HG03196 (cell line): ENCODE results near the gene SCUBE2.
"Not testable (repeated sequence)": the region's sequence is repeated elsewhere in the genome, so short reads cannot be mapped to it uniquely, and the experiment has no call there.

ENCODE experiments used
- ATAC-seq: cut with Tn5 transposase; IDR thresholded peaks from one replicate; pipeline ENCODE4 v1.9.1; 2021; ENCODE audit not compliant: unreplicated experiment

The SCUBE2 gene

DNA sequence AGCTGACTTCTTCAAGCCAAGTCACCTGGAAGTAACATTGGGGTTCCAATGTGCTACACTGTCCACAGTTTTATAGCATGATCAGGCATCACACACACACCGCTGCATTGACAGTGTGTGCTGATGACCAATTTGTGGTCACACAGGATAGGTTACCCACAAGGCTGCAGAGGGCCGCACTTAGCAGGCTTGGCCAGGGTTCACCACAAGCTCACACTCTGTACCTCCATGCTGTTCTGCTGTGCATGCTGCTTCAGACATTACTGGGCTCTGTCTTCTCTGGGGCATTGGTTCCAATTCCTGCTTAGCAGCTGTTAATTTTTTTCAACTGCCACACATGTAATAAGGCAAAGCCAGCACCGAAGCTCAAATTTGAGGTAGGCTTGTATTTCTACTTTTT is 76.6 kb downstream of the SCUBE2 start:
- no peak for ATAC-seq

DNA sequence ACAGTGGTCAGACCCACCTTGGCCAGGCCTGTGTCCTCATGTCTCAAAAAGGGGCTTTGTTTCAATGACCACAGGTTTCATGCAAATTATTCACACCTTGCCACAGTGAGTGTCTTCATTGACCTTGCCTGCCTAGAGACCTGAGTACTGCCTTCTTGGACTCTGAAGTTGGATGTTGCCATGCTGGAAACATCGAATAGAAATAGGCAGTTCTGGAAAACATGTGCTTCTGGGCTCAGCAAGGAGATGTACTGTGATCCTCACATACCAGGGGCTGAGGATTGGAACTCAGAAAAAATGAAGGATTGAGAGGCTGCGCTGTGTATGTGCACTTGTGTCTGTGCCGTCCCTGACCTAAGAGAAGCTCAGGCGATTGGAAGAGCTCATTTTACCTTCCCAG is 78.0 kb downstream of the SCUBE2 start:
- ATAC-seq = no peak

DNA sequence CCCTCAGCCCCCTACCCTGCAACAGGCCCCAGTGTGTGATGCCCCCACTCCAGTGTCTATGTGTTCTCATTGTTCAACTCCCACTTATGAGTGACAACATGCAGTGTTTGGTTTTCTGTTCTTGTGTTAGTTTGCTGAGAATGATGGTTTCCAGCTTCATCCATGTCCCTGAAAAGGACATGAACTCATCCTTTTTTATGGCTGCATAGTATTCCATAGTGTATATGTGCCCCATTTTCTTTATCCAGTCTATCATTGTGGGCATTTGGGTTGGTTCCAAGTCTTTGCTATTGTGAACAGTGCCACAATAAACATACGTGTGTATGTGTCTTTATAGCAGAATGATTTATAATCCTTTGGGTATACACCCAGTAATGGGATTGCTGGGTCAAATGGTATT is 81.9 kb downstream of the SCUBE2 start:
- not testable (repeated sequence) for ATAC-seq

DNA sequence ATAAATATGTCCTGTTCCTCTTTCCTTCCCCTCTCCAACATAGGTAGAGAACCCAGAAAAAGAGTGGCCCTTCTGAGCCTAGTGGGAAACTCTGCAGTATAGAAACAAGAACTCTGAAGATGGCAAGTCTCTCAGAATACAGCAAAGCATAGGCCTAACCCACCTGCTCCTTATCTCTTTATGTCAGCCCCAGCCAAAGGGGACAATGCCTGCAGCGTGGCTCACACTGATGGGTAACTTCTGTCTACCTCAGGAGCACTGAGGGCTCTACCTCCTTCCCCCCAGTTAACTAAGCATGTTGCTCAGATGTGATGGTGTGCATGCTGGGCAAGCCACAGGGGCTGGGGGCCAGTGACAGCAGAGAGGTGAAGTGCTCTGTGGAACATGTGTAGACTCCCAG is 82.7 kb downstream of the SCUBE2 start:
- no peak for ATAC-seq

DNA sequence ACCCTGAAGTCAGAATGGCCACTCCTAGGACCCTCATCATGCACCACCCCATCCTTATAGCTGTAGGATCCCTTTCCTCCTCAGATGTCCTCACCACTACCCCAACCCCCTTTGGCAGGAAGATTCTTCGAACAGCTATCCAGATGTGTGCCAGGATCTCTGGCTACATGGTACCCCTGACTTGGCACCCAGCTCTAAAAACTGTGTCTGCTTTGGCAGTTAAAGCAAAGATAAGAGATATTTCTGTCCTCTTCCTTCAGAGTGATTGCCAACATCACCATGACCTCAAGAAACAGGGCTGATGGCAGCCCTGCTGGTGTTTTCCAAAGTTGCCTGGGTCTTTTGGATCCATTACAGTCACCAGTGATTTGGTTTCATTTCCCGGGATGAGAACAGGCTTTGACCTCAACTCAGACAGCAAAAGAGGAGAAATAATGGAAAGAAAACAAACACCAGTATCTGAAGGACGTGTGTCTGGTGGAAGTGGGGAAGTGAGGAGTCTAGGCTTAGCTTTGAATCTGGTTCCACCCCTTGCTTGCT is 83.3 kb downstream of the SCUBE2 start:
- ATAC-seq = no peak

DNA sequence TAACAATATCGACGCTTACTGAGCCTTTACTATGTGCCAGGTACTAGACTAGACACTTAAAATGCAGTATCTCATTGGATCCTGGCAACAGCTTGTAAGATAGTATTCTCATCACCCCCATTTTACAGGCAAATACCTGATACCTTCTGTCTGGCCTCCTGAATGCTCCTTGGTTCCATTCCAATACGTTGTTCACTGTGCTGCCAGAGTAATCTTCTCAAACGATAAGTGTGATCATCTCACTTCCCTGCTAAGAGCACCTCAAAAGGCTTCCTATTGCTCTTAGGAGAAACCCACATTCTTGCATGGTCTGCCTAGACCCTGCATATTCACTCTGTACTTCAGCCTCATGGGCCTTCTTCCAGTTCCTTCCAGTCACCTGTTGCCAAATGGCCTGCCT is 86.3 kb downstream of the SCUBE2 start:
- ATAC-seq = no peak

DNA sequence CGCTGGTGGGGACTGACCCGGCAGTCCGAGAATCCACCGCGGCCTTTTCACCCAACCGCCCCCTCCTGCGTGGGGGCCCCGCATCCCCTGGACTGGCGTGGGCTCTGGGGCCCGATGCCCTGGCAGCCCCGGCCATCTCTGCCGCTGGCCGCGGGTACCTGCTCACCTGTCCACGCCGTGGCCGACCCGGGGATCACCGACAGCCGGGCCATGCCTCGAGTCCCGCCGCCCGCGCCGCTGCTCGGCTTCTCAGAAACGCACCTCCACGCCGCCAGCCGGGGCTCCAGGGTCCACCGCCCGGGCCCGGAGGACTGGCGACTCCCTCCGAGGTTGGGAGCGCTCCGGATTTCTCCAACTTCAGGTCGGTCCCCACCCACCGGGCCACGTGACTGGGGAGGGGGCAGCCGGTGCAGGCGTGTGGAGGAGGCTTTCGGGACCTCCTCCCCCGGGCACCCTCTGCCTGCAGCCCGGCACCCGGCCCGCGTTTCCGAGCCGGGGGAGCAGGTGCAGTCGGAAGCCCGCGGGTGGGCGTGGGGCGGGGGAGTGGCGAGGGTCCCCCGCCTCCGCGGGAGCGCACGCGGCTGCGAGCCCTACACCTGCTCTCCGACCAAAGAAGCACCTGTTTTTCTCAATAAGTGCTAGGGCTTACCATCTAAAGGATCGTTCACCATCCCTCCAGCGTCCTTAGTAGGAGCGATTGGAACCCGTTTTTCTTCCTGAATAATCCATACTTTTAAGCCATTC is 87.0 kb downstream of the SCUBE2 start:
- no peak for ATAC-seq

DNA sequence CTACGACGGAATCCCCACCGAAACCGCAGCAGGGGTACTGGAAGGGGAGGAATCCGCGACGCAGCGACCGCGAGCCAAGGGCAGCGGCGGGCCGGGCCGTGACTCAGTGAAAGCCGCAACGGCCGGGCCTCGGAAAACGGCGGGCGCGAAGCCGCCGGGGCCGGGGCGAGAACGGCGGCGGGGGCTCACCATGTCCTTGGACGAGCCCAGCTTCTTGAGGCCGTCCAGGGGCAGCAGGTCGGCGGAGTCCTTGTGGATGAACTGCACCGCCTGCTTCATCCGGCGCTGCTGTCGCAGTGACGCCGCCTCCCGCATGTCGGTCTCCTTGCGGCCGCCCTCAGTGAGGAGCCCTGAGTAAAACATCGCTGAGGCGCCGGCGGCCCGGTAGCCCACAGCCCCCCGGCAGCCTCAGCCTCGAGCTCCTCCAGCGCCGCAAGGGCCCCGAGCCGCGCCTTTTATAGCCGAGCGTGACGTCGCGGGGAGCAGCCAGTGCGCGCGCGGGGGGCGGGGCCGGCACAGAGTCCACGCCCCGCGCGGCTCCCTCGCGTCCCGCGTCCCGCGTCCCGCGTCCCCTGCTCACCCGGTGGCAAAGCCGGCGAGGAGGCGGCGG is 87.7 kb downstream of the SCUBE2 start, which contains the start of gene NRIP3:
Gene NRIP3 (minus strand): TSS at position 429 of the 610 bp plus-strand sequence. CDS start 66 bp downstream, at position 363.
- ATAC-seq = no peak

DNA sequence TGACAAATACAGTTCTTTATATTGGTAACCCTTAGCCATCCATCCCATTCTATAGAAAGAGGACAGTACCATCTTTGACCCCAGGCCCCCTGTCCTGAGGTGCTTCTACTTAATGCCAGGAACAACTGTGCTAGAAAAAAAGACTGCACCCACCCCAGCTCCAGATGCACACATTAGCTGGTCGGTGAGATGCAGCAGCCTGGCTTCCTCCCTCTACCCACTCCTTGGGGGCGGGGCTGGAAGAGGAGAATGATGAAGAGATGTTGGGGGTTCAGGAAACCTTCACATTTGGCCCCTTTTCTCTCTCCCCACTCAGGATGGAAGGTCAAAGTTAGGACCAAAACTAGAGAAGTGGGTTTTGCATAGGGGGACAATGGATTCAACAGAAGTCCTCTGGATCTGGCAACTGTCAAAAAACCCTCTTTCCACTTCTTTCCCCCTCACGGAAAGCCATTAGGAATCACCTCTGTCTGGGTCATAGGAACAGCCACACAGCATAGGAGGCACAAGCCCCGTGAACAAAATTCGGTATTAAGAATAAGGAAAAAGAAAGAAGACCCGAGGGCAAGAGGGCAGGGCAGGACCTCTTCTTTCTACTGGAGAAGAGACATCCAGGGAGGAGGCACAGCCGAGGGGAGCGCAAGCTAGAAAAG is 88.4 kb downstream of the SCUBE2 start:
- ATAC-seq = no peak

DNA sequence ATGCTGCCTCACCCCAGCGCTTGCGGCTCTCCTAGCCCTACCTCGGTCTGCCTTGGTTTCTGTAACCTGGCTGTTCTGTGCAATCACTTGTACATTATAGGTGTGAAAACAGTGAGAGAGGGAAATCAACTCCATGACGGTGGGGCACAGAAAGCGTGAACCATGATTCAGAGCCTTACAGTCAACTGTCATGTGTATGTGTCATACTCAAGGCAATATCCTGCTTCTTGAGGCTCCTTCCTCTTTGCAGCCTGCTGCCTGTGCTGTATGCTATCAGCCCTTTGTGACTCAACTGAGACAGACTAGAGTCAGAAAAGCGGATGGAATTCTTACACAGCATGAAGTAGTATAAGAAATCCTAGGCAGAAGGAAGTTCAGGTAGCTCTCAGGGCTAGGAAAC is 89.7 kb downstream of the SCUBE2 start:
- ATAC-seq = no peak

DNA sequence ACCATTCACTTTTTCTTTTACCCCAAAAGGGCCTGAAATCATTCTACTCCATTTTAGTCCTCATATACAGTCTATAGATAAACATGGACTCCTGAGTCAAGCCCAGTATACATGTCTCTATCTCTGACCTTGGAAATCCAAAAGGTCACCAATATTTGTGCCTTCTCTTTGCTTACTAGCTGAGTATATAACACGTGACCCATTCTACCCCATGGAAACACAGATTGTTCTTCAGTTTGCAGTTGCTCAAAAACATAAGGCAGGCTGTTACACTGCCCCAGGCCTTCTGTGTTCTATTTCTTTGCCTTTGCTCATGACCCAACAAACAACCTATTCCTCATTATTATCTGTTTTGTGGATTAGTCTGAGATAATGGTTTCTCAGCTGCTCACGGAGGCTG is 93.4 kb downstream of the SCUBE2 start:
- no peak for ATAC-seq

DNA sequence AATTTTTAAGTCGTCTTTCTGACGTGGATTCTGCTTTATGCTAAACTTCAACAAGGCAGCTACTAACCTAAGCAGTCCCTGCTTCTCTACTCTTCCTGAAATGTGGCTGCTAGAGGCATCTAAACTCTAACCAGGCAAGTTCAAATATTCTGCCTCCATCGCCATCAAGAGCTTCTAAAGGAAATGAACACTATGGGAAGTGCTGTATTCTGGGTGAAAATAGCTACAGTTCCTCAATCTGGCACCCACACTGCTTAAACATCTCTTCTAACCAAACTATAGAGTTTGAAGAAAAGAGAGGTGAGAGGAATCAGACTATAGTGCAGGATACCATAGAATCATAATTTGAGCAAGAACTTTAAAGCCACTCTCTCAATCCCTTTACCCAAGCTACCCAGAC is 93.9 kb downstream of the SCUBE2 start:
- no peak for ATAC-seq

DNA sequence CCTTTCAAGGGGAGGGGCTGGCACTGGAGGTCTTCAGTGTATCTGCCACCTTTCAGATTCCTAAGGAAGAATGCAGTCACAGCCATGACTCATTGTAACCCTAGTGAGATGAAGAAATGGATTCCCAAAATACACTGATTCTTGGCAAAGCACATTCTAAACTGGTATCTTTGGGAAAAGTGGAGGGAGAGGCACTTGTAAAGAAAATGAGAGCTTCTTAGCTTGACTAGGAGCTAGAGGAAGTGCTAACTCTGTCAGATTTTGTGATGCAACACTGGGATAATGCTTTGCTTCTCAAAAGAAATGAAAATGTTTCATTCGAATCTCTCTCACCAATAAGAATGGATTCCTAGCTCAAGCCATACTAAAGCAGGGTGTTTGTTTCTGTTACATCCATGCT is 101.9 kb downstream of the SCUBE2 start:
- ATAC-seq = no peak

DNA sequence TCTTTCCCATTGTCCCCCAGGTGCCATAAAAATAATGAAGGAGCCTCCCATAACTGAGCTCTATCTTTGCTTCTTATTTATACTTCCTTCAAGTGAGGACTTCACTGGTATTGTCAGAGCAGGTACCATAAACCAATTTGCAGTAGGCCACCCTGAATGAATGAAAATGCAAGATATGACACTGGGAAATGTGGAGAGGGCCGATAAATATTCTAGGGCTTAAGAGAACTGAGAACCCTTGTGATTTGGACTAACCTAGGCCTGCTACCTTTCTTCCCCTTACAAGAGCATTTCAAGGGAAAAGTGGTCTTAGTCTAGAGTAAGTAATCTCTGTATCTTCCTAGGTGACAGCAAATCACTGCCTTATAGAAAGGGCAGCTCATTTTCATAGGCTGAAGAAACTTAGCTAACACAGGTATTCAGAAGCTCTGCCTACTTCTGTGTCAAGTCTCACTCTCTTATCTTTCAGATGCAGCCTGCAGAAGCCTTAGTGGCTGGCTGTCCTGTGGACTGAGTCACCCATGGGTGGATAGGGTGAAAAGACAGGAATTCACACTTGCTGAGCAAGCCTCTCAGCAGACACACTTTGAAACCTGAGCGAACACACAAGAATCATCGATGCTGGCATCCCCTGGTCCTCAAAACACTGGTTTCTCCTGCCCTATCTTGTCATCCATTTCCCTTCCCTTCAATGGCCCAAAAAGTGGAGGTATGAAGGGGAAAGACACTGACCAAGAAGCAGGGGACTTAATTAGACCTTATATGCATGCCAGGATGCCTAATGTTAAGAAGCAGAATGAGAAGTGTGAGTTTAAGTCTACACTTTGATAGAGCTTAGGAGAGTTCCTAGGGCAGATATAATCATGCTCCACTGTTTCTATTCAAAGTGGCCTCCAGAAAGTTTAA is 102.8 kb downstream of the SCUBE2 start:
- ATAC-seq = no peak

DNA sequence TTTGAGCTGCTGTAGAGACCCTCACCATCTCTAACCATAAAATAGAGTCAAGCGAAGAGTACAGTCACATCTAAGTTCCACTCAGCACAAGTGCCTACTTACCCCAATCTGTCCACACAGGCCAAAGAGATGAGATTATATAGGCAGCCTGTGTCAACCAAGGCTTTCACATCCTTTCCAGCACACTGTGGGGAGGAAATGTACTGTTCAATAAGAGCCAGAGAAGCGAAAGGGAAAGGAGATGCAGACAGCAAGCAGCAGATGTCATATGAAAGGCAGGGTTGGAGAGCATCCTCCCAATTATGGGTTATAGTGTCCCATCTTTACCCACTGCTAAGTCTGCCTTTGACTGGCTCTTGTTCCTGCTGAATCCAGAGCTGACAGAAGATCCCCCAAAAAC is 104.0 kb downstream of the SCUBE2 start:
- no peak for ATAC-seq

DNA sequence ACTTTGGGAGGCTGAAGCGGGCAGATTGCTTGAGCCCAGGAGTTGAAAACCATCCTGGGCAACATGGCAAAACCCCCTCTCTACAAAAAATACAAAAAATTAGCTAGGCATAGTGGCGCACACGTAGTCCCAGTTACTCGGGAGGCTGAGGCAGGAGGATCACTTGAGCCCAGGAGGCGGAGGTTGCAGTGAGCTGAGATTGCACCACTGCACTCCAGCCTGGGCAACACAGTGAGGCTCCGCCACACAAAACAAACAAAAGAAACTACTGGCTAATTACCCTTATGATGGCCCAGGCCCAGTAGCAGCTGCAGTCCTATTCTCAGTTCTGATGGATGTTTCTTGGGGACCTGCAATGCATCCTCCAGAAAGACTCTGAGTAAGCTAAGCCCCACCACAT is 104.6 kb downstream of the SCUBE2 start:
- not testable (repeated sequence) for ATAC-seq

DNA sequence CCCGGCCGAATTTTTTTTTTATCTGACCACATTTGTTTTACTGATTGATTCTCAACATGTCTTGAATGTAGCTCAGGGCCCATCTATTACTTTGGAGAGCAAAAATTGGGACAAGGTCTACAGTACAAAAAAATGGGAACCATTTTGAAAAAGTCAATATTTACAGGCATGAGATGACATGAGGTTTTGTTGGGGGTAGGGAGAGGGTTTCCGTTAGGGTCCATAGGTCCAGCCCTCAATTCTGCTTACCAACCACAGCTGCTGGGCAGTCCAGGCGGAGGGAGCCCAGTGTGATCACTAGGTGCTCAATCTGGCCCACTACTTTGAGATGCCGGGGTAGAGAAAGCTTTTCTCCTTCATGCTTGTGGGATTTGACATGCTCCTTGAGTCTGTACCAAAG is 105.9 kb downstream of the SCUBE2 start:
- no peak for ATAC-seq

DNA sequence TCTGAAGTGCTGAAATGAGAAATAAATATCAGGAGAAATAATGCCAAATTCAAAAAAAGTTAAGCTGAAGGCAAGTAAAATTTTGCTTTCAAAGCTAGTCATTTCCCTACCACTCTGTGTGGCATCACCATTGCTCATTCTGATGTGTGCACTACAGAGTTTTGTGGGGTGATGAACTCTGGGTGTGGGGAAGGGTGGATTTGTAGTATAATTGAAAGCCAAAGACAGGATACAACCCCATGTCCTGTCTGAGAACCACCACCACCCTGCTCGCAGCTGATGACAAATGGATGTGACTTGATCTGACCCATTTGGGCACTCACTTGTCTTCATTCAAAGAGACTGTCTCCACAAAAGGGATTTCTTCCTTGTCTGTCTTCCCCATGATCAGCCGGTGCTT is 107.8 kb downstream of the SCUBE2 start:
- no peak for ATAC-seq

DNA sequence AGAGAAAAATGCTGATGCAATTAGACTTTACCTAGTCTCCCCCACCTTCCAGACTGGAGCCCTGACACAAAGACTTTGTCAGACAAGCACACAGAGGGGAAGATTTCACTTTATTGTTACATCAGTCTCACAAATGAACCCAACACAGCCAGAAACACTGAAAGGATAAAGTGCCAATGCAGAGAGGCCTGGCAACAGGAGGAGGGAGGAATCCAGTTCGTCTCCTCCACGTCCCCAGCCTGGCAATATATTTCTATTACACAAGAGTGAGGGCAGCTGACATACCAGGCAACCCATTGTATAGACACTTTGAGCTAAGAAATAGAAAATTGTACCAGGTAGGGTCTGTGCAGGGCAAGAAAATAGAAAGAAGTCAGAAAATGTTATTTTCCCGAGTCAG is 110.9 kb downstream of the SCUBE2 start:
- ATAC-seq = no peak

DNA sequence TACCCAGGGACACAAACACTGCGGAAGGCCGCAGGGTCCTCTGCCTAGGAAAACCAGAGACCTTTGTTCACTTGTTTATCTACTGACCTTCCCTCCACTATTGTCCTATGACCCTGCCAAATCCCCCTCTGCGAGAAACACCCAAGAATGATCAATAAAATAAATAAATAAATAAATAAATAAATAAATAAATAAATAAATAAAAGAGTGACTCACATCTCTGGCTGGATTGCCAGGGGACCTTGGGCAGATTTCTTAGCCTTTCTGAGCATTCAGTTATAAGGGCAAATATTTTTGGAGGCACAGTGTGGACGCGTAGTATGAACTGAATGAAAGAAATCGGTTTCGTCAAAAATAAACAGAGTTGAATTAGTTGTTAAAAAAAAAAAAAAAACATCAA is 112.0 kb downstream of the SCUBE2 start:
- not testable (repeated sequence) for ATAC-seq

DNA sequence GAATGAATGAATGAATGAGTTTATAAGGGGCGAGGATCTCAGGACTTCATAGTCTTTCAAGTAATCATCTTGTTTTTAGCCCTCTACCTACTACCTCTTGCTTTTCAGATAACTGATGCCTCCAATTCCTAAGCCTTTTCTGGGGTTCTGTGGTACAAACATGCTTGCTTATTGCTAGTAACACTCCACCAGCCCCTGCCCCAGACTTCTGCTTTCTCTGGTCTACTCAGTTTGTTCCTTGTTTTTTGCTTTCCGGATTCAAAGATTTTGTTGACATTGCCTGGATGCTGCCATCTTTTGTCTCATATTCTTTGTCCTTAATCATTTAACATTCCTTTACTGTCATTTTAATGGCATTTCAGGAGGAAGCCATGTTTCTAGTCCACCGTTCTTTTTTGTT is 118.3 kb downstream of the SCUBE2 start:
- ATAC-seq = no peak
